HEK293T (cell line): Measurements from ENCODE around the gene USP33.
A peak's percentile ranks its signal among the peaks of the same experiment; 100 is the strongest.
"Not testable (repeated sequence)": the region's sequence is repeated elsewhere in the genome, so short reads cannot be mapped to it uniquely, and the experiment has no call there.

Experiments
- CTCF ChIA-PET: fragments of 350-600 bp; formaldehyde crosslinking; extraction: SDS; loops from one replicate; lab custom pipeline; 2021; ENCODE audit warnings: antibody characterized with exemption, inconsistent platforms; lab: Yijun Ruan, JAX
- POLR2A ChIA-PET: fragments of 350-600 bp; formaldehyde crosslinking; extraction: SDS; loops from one replicate; lab custom pipeline; 2020; ENCODE audit warnings: antibody characterized with exemption, inconsistent platforms; lab: Yijun Ruan, JAX
- DNase-seq: peaks from one replicate; pipeline ENCODE4 v3.0.0; 2012; ENCODE audit warnings: mixed read lengths; ENCODE audit errors: extremely low spot score
- ARNT ChIP-seq: fragments of 450-650 bp; IDR thresholded peaks from 2 replicates; pipeline ENCODE4 v1.6.1; 2017; ENCODE audit warnings: mild to moderate bottlenecking
- BHLHE40 ChIP-seq: fragments of 450-650 bp; IDR thresholded peaks from 2 replicates; pipeline ENCODE4 v1.6.1; 2016; ENCODE audit warnings: mild to moderate bottlenecking, moderate library complexity, borderline replicate concordance
- CTBP1 ChIP-seq: fragments of 450-650 bp; IDR thresholded peaks from 2 replicates; pipeline ENCODE4 v1.6.1; 2016; ENCODE audit warnings: borderline replicate concordance
- ELF4 ChIP-seq: fragments of 450-650 bp; IDR thresholded peaks from 2 replicates; pipeline ENCODE4 v1.6.1; 2017; ENCODE audit warnings: antibody characterized with exemption
- FOXA1 ChIP-seq: fragments of 450-650 bp; IDR thresholded peaks from 2 replicates; pipeline ENCODE4 v1.6.1; 2016; ENCODE audit warnings: mild to moderate bottlenecking
- FOXK2 ChIP-seq: fragments of 450-650 bp; IDR thresholded peaks from 2 replicates; pipeline ENCODE4 v1.6.1; 2016; ENCODE audit warnings: mild to moderate bottlenecking
- FOXM1 ChIP-seq: fragments of 450-650 bp; IDR thresholded peaks from 2 replicates; pipeline ENCODE4 v1.6.1; 2017; ENCODE audit warnings: mild to moderate bottlenecking, borderline replicate concordance
- HDGF ChIP-seq: fragments of 450-650 bp; IDR thresholded peaks from 2 replicates; pipeline ENCODE4 v1.6.1; 2017; ENCODE audit warnings: antibody characterized with exemption, borderline replicate concordance
- L3MBTL2 ChIP-seq: fragments of 450-650 bp; conservative IDR thresholded peaks from 2 replicates; pipeline ENCODE4 v1.6.1; 2016; ENCODE audit warnings: mild to moderate bottlenecking
- LEF1 ChIP-seq: fragments of 450-650 bp; IDR thresholded peaks from 2 replicates; pipeline ENCODE4 v1.6.1; 2017; ENCODE audit warnings: mild to moderate bottlenecking, borderline replicate concordance
- NFRKB ChIP-seq: fragments of 450-650 bp; IDR thresholded peaks from 2 replicates; pipeline ENCODE4 v1.6.1; 2016; ENCODE audit warnings: mild to moderate bottlenecking, moderate library complexity
- SP1 ChIP-seq: fragments of 450-650 bp; IDR thresholded peaks from 2 replicates; pipeline ENCODE4 v1.6.1; 2017
- SUZ12 ChIP-seq: fragments of 450-650 bp; IDR thresholded peaks from 2 replicates; pipeline ENCODE4 v1.6.1; 2016; ENCODE audit warnings: mild to moderate bottlenecking
- TARDBP ChIP-seq: fragments of 450-650 bp; IDR thresholded peaks from 2 replicates; pipeline ENCODE4 v1.6.1; 2016
- ZNF384 ChIP-seq: fragments of 450-650 bp; IDR thresholded peaks from 2 replicates; pipeline ENCODE4 v1.6.1; 2016
- TF ChIP-seq, protein P1 (sequence below): fragments of 450-650 bp; IDR thresholded peaks from 2 replicates; pipeline ENCODE4 v1.6.1; 2016

The USP33 gene

GRCh38 chr1:77732090-77732489 lies 27.6 kb downstream of the USP33 start:
- no peak for DNase-seq
- POLR2A ChIA-PET, result no interaction called here
- CTCF ChIA-PET, result no interaction called here
- TF ChIP-seq, protein P1, sequence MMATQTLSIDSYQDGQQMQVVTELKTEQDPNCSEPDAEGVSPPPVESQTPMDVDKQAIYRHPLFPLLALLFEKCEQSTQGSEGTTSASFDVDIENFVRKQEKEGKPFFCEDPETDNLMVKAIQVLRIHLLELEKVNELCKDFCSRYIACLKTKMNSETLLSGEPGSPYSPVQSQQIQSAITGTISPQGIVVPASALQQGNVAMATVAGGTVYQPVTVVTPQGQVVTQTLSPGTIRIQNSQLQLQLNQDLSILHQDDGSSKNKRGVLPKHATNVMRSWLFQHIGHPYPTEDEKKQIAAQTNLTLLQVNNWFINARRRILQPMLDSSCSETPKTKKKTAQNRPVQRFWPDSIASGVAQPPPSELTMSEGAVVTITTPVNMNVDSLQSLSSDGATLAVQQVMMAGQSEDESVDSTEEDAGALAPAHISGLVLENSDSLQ, result 0 out of 2 replicates have a peak, but pooled peaks have one; percentile 16
- TF ChIP-seq FOXA1, result no peak

DNA sequence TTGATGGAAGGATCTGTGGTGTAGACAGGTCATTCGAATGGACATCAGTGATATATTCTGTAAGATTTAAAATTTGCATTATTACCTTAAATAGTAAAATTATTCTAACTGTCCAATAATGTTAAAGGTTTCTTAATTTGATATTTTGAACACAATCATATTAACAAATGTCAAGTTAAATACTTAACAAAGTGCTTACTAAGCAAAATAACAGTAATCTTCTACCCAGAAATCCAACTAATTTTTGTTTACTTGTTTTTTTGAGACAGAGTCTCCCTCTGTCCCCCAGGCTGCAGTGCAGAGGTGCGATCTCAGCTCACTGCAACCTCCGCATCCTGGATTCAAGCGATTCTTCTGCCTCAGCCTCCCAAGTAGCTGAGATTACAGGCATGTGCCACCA lies 33.9 kb downstream of the USP33 start:
- POLR2A ChIA-PET, result no interaction called here

DNA sequence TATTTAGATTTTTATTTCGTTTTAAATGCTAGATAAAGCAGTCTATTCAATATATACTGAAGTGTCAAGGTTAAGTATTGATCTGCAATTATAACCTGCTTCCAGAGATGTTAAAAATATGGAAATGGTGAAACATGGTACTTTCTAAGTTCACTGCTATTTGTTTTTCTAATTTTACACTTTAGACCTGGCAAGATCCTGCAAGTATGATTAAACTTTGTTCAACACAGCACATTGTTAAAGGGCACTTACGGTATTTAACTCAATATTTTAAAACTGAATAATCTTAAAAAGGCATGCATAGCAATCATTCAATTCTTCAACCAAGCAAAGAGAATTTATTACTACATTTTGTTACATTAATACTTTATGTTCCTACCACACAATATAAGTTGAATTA lies 41.5 kb downstream of the USP33 start:
- no peak for TF ChIP-seq CTBP1
- TF ChIP-seq LEF1, result no peak
- CTCF ChIA-PET, result interaction anchor here (0.5 kb wide), 1 partner anchor 34 kb away, joined by 3 read pairs; no protein-coding TSS in a partner anchor
- POLR2A ChIA-PET, result no interaction called here
- DNase-seq, result no peak

More for the DNA sequence above, 33.9 kb downstream of the USP33 start:
- DNase-seq, result no peak
- TF ChIP-seq BHLHE40, result no peak
- no peak for TF ChIP-seq LEF1
- TF ChIP-seq ELF4, result no peak
- no peak for TF ChIP-seq HDGF
- TF ChIP-seq NFRKB, result no peak
- no peak for TF ChIP-seq SP1
- TF ChIP-seq ARNT, result no peak
- CTCF ChIA-PET, result no interaction called here

DNA sequence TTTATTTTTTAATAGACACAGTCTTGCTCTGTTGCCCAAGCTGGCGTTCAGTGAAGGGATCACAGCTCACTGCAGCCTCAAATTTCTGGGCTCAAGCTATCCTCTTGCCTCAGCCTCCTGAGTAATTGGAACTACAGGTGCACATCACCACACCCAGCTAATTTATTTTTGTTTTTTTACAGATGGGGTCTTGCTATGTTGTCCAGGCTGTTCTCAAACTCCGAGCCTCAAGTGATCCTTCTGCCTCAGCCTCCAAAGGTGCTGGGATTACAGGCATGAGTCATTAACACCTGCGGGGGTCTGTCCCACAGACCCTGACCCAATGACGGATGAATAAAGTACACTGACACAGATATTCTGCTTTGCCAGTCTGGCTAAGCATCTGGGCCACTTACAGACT lies 43.6 kb downstream of the USP33 start:
- CTCF ChIA-PET, result interaction anchor here (0.6 kb wide), 1 partner anchor 49 kb away, joined by 3 read pairs; no protein-coding TSS in a partner anchor

DNA sequence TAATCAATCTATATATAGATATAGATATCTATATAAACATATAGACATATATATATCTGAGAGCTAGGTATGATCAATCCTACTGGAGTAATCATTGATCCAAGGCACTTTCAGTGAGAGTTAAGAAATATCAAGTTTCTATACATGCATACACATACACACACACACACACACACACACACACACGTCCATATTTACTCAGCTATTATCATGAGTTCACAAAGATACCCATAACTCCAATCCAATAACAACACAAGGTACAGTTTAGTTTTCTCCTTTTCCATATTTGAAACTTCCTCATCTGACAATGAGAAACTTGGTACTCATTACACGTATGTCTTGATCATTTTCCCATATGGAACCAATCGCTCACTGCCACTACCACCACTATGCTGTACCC lies 49.9 kb downstream of the USP33 start:
- ChIA-PET POLR2A (interaction anchor here (1.4 kb wide), 1 partner anchor 26 kb away, joined by 4 read pairs; no protein-coding TSS in a partner anchor), CTCF (interaction anchor here (0.6 kb wide), 1 partner anchor 19 kb away, joined by 3 read pairs; no protein-coding TSS in a partner anchor)
- TF ChIP-seq ELF4 (no peak), LEF1 (no peak), SP1 (no peak), FOXA1 (no peak), FOXK2 (no peak), L3MBTL2 (no peak), FOXM1 (no peak), CTBP1 (no peak), ZNF384 (no peak), TARDBP (no peak), BHLHE40 (no peak), ARNT (no peak), SUZ12 (no peak), NFRKB (no peak), HDGF (no peak)
- TF ChIP-seq, protein P1, result no peak
- no peak for DNase-seq

More for the DNA sequence above, 43.6 kb downstream of the USP33 start:
- DNase-seq, result no peak
- POLR2A ChIA-PET, result no interaction called here
- TF ChIP-seq SP1 (no peak), FOXK2 (no peak), NFRKB (no peak), BHLHE40 (no peak), LEF1 (no peak)

- POLR2A ChIA-PET, result no interaction called here
- no peak for DNase-seq
- CTCF ChIA-PET, result no interaction called here
- TF ChIP-seq L3MBTL2, result no peak
- TF ChIP-seq TARDBP, result no peak
- no peak for TF ChIP-seq NFRKB
- TF ChIP-seq FOXM1, result no peak
- no peak for TF ChIP-seq SP1
- no peak for TF ChIP-seq SUZ12
- TF ChIP-seq ELF4, result no peak
- no peak for TF ChIP-seq HDGF
- TF ChIP-seq ZNF384, result no peak
- TF ChIP-seq BHLHE40, result no peak
- no peak for TF ChIP-seq LEF1
- no peak for TF ChIP-seq FOXA1
- no peak for TF ChIP-seq CTBP1
- TF ChIP-seq, protein P1, result no peak
- no peak for TF ChIP-seq FOXK2
These were observed 53.3 kb downstream of the USP33 start for GRCh38 chr1:77706321-77706720.

DNA sequence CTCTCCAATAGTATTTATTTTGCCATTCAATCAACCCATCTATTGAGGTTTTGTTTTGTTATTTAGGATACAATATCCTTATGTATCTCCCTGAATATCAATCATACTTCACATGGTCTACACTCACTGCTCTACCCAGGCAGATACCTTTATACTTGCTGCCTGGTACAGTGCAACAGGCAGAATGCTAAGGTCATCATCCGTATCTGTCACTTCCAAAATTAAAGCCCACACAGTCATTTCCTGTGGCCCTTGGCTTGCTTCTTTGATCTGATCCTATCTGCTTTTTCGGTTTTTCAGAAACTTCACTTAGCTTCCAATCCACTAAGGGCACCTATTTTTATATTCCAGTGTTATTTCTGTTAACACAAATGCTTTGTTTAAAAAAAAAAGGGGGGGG lies 54.9 kb downstream of the USP33 start:
- POLR2A ChIA-PET, result no interaction called here
- TF ChIP-seq CTBP1 (no peak), ARNT (no peak), LEF1 (no peak), ELF4 (no peak), SUZ12 (no peak)
- CTCF ChIA-PET, result interaction anchor here (1.0 kb wide), 1 partner anchor 22 kb away, joined by 3 read pairs; no protein-coding TSS in a partner anchor
- DNase-seq, result no peak

GRCh38 chr1:77699673-77700072 lies 60.0 kb downstream of the USP33 start:
- CTCF ChIA-PET, POLR2A ChIA-PET: not testable (repeated sequence)

More at GRCh38 chr1:77699673-77700072, 60.0 kb downstream of the USP33 start:
- not testable (repeated sequence) for DNase-seq
